Dendritic cell treated with granulocyte-macrophage colony-stimulating factor and Interleukin-4, amounts not matched to agents 40 ng/mL and 50 ng/mL, for 4 days (primary cell): Measurements from ENCODE around the gene DERL3.
A peak's percentile ranks its signal among the peaks of the same experiment; 100 is the strongest.

ENCODE experiments used
- H3K27ac Mint-ChIP-seq: one replicate; pipeline ENCODE4 v1.8.0; 2022; ENCODE audit warnings: mild to moderate bottlenecking, mixed read lengths
- H3K27me3 Mint-ChIP-seq: one replicate; pipeline ENCODE4 v1.8.0; 2022; ENCODE audit warnings: mild to moderate bottlenecking, mixed read lengths
- H3K36me3 Mint-ChIP-seq: one replicate; pipeline ENCODE4 v1.8.0; 2022; ENCODE audit warnings: low read depth, mixed read lengths
- H3K4me1 Mint-ChIP-seq: one replicate; pipeline ENCODE4 v1.8.0; 2022; ENCODE audit warnings: low read depth, mixed read lengths
- H3K4me3 Mint-ChIP-seq: one replicate; pipeline ENCODE4 v1.8.0; 2022; ENCODE audit warnings: mild to moderate bottlenecking, moderate library complexity, mixed read lengths
- H3K9me3 Mint-ChIP-seq: one replicate; pipeline ENCODE4 v1.8.0; 2022; ENCODE audit warnings: mixed read lengths
- intact Hi-C: fragments of 100-400 bp; cut with micrococcal nuclease; formaldehyde crosslinking; loops from one replicate; pipeline ENCODE4 v1.15.0; 2022

DERL3 gene

GRCh38 chr22:23857606-23858483 lies 19.0 kb upstream of the DERL3 start, which contains the start of gene SLC2A11:
Gene SLC2A11 (plus strand): TSS chr22:23857875. CDS start chr22:23858000, 125 bp downstream.
- Mint-ChIP-seq H3K9me3 (no peaks in the 10 kb centered on the region), H3K27ac (peak within 1 kb of the TSS; percentile 87), H3K36me3 (no peaks in the 10 kb centered on the region), H3K4me1 (peaks cover 17% of the 10 kb centered on the region), H3K4me3 (peak within 1 kb of the TSS; percentile 91), H3K27me3 (peaks cover 2% of the 10 kb centered on the region)
- intact Hi-C loops: loop anchor here (5.0 kb wide), 2 partner anchors 34 to 54 kb away; partner anchors contain the start of gene MIF

- Mint-ChIP-seq H3K36me3 (no peaks in the 10 kb centered on the region), H3K9me3 (no peaks in the 10 kb centered on the region), H3K4me1 (peaks cover 17% of the 10 kb centered on the region), H3K27ac (peak overlapping the region; percentile 87), H3K27me3 (peaks cover 4% of the 10 kb centered on the region), H3K4me3 (peak overlapping the region; percentile 91)
- intact Hi-C loops: loop anchor here (5.0 kb wide), 2 partner anchors 35 to 55 kb away; partner anchors contain the start of gene MIF
Observed at GRCh38 chr22:23856721-23857605, 18.2 kb upstream of the DERL3 start.

GRCh38 chr22:23850136-23850611 lies 11.4 kb upstream of the DERL3 start:
- Mint-ChIP-seq H3K4me1 (peaks cover 15% of the 10 kb centered on the region), H3K9me3 (no peaks in the 10 kb centered on the region), H3K36me3 (no peaks in the 10 kb centered on the region), H3K4me3 (no peak overlapping the region), H3K27me3 (peaks cover 28% of the 10 kb centered on the region), H3K27ac (no peak overlapping the region)
- intact Hi-C loops: no loop called here

GRCh38 chr22:23849009-23850006 lies 10.5 kb upstream of the DERL3 start:
- H3K27me3 Mint-ChIP-seq: peaks cover 31% of the 10 kb centered on the region
- peaks cover 22% of the 10 kb centered on the region for H3K4me1 Mint-ChIP-seq
- no peak overlapping the region for H3K4me3 Mint-ChIP-seq
- no peak overlapping the region for H3K27ac Mint-ChIP-seq
- H3K9me3 Mint-ChIP-seq: no peaks in the 10 kb centered on the region
- H3K36me3 Mint-ChIP-seq: no peaks in the 10 kb centered on the region
- intact Hi-C loops: loop anchor here (5.0 kb wide), 1 partner anchor 82 kb away; the partner anchor contains the start of gene CHCHD10

- no peak overlapping the region for H3K4me3 Mint-ChIP-seq
- H3K27ac Mint-ChIP-seq: no peak overlapping the region
- H3K27me3 Mint-ChIP-seq: peaks cover 31% of the 10 kb centered on the region
- H3K36me3 Mint-ChIP-seq: no peaks in the 10 kb centered on the region
- H3K4me1 Mint-ChIP-seq: peaks cover 24% of the 10 kb centered on the region
- H3K9me3 Mint-ChIP-seq: no peaks in the 10 kb centered on the region
- intact Hi-C loops: loop anchor here (5.0 kb wide), 1 partner anchor 81 kb away; the partner anchor contains the start of gene CHCHD10
Observed at GRCh38 chr22:23847991-23848864, 9.4 kb upstream of the DERL3 start.

GRCh38 chr22:23847310-23847920 lies 8.6 kb upstream of the DERL3 start:
- H3K36me3 Mint-ChIP-seq: no peaks in the 10 kb centered on the region
- peaks cover 24% of the 10 kb centered on the region for H3K4me1 Mint-ChIP-seq
- no peak overlapping the region for H3K27ac Mint-ChIP-seq
- H3K4me3 Mint-ChIP-seq: no peak overlapping the region
- intact Hi-C loops: loop anchor here (5.0 kb wide), 1 partner anchor 80 kb away; the partner anchor contains the start of gene CHCHD10
- H3K9me3 Mint-ChIP-seq: no peaks in the 10 kb centered on the region
- peaks cover 31% of the 10 kb centered on the region for H3K27me3 Mint-ChIP-seq

- H3K4me3 Mint-ChIP-seq: no peak overlapping the region
- intact Hi-C loops: loop anchor here (5.0 kb wide), 1 partner anchor 79 kb away; the partner anchor contains the start of gene CHCHD10
- H3K4me1 Mint-ChIP-seq: peaks cover 24% of the 10 kb centered on the region
- no peak overlapping the region for H3K27ac Mint-ChIP-seq
- no peaks in the 10 kb centered on the region for H3K36me3 Mint-ChIP-seq
- no peaks in the 10 kb centered on the region for H3K9me3 Mint-ChIP-seq
- peaks cover 32% of the 10 kb centered on the region for H3K27me3 Mint-ChIP-seq
Observed at GRCh38 chr22:23846081-23846469, 7.3 kb upstream of the DERL3 start.

- Mint-ChIP-seq H3K9me3 (no peaks in the 10 kb centered on the region), H3K36me3 (no peaks in the 10 kb centered on the region), H3K4me3 (no peak overlapping the region), H3K4me1 (peaks cover 24% of the 10 kb centered on the region), H3K27me3 (peaks cover 32% of the 10 kb centered on the region), H3K27ac (no peak overlapping the region)
- intact Hi-C loops: loop anchor here (5.0 kb wide), 1 partner anchor 78 kb away; the partner anchor contains the start of gene CHCHD10
Observed at GRCh38 chr22:23845265-23846080, 6.7 kb upstream of the DERL3 start.

GRCh38 chr22:23844739-23845202 lies 6.0 kb upstream of the DERL3 start:
- H3K4me3 Mint-ChIP-seq: no peak overlapping the region
- H3K4me1 Mint-ChIP-seq: peaks cover 26% of the 10 kb centered on the region
- H3K9me3 Mint-ChIP-seq: no peaks in the 10 kb centered on the region
- peaks cover 27% of the 10 kb centered on the region for H3K27me3 Mint-ChIP-seq
- H3K27ac Mint-ChIP-seq: peak overlapping the region; percentile 12
- H3K36me3 Mint-ChIP-seq: no peaks in the 10 kb centered on the region
- intact Hi-C loops: loop anchor here (5.0 kb wide), 1 partner anchor 77 kb away; the partner anchor contains the start of gene CHCHD10

GRCh38 chr22:23842599-23842998 lies 3.8 kb upstream of the DERL3 start:
- intact Hi-C loops: no loop called here
- Mint-ChIP-seq H3K4me3 (no peak overlapping the region), H3K27ac (no peak overlapping the region), H3K4me1 (peaks cover 36% of the 10 kb centered on the region), H3K27me3 (peaks cover 14% of the 10 kb centered on the region), H3K36me3 (peaks cover under 1% of the 10 kb centered on the region), H3K9me3 (no peaks in the 10 kb centered on the region)
